ENCODE measurements around the gene ZNF239. TPM values are rescaled to one million over a fixed set of nuclear protein-coding genes. Genes with fewer than 3 reads are reported as not detected.
A peak's percentile ranks its signal among the peaks of the same experiment; 100 is the strongest.

The ZNF239 gene
- 8.5 TPM for polyA plus RNA-seq
- long read RNA-seq, donor 1, partial matches to known transcripts = 0 of 3 reads
- long read RNA-seq, donor 1, other reads (novel, unspliced or antisense) = 0 of 3 reads
- long read RNA-seq, donor 2, partial matches to known transcripts = 0 of 4 reads
- long read RNA-seq, donor 2, other reads (novel, unspliced or antisense) = 0 of 4 reads
- long read RNA-seq, donor 3 = 0 reads
- long read RNA-seq, donor 4 = 0 reads
- long read RNA-seq, donor 5 = 0 reads
- long read RNA-seq, donor 6, partial matches to known transcripts = 0 of 1 reads
- long read RNA-seq, donor 6, other reads (novel, unspliced or antisense) = 0 of 1 reads
- long read RNA-seq, donor 7 = 0 reads
- long read RNA-seq, donor 8, partial matches to known transcripts = 0 of 2 reads
- long read RNA-seq, donor 8, other reads (novel, unspliced or antisense) = 0 of 2 reads
- long read RNA-seq, donor 9, partial matches to known transcripts = 0 of 4 reads
- long read RNA-seq, donor 9, other reads (novel, unspliced or antisense) = 0 of 4 reads
- long read RNA-seq, donor 10, partial matches to known transcripts = 0 of 3 reads
- long read RNA-seq, donor 10, other reads (novel, unspliced or antisense) = 0 of 3 reads
- long read RNA-seq, donor 11 = 0 reads

- Histone ChIP-seq H3K36me3 (ENCODE audit: control insufficient read depth, insufficient read depth, low read length) (peaks cover 7% of the 10 kb centered on the region), H3K4me1 (ENCODE audit: control insufficient read depth, insufficient read depth, low read length) (peaks cover 6% of the 10 kb centered on the region)
- no CpG with 5 or more reads among the region's 78 CpGs for WGBS (ENCODE audit: insufficient coverage, low lambda C conversion rate)
Observed at GRCh38 chr10:43574001-43574892, at the start of gene ZNF239. ZNF239 (minus strand) TSS chr10:43574616; CDS start chr10:43558079, 16,537 bp downstream.

GRCh38 chr10:43623351-43623750 is 48.9 kb upstream of the ZNF239 start:
- no peaks in the 10 kb centered on the region for H3K27me3 ChIP-seq (ENCODE audit: control insufficient read depth, insufficient read depth, low read length)
- no peak overlapping the region for H3K4me3 ChIP-seq (ENCODE audit: low read length)
- H3K27ac ChIP-seq (ENCODE audit: low read length) = no peak overlapping the region
- DNase-seq = peak in 1 of 2 donors; percentile 12
- H3K4me1 ChIP-seq (ENCODE audit: control insufficient read depth, insufficient read depth, low read length) = no peaks in the 10 kb centered on the region
- WGBS (ENCODE audit: insufficient coverage, low lambda C conversion rate) = 57% methylated on average over 2 of the region's 3 CpGs
- peaks cover 9% of the 10 kb centered on the region for H3K9me3 ChIP-seq (ENCODE audit: control insufficient read depth, low read depth, low read length)
- H3K36me3 ChIP-seq (ENCODE audit: control insufficient read depth, insufficient read depth, low read length) = no peaks in the 10 kb centered on the region

More at GRCh38 chr10:43574001-43574892, at the start of gene ZNF239:
- Histone ChIP-seq H3K9me3 (ENCODE audit: control insufficient read depth, low read depth, low read length) (no peaks in the 10 kb centered on the region), H3K27ac (ENCODE audit: low read length) (peak within 1 kb of the TSS; percentile 50), H3K27me3 (ENCODE audit: control insufficient read depth, insufficient read depth, low read length) (no peaks in the 10 kb centered on the region), H3K4me3 (ENCODE audit: low read length) (peak within 1 kb of the TSS; percentile 52)
- peak; percentile 85 to 94 for DNase-seq

- H3K4me3 ChIP-seq (ENCODE audit: low read length) = no peak overlapping the region
- no peak for DNase-seq
- H3K9me3 ChIP-seq (ENCODE audit: control insufficient read depth, low read depth, low read length) = peaks cover 19% of the 10 kb centered on the region
- no peaks in the 10 kb centered on the region for H3K27me3 ChIP-seq (ENCODE audit: control insufficient read depth, insufficient read depth, low read length)
- H3K4me1 ChIP-seq (ENCODE audit: control insufficient read depth, insufficient read depth, low read length) = no peaks in the 10 kb centered on the region
- no peak overlapping the region for H3K27ac ChIP-seq (ENCODE audit: low read length)
- H3K36me3 ChIP-seq (ENCODE audit: control insufficient read depth, insufficient read depth, low read length) = no peaks in the 10 kb centered on the region
- WGBS (ENCODE audit: insufficient coverage, low lambda C conversion rate) = no CpG with 5 or more reads among the region's 2 CpGs
Observed at GRCh38 chr10:43622038-43622437, 47.6 kb upstream of the ZNF239 start.

DNA sequence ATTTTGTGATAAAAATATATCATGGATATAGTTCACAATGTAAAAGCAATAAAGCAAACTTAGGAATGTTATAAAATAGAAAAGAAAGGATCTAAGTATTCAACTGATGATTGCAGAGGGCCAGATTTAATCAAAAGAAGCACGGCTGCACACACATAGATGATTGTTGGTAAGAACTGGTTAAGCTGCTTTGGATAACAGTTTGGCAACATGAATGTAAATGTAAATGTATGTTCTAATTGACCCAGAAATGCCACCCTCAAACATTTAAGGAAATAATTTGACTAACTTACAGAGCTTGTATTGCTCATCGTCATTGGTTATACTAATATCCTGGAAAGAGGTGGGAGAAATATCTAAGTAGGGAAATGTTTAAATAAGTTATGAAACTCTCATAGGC is 45.0 kb upstream of the ZNF239 start:
- H3K4me3 ChIP-seq (ENCODE audit: low read length) = no peak overlapping the region
- H3K27ac ChIP-seq (ENCODE audit: low read length) = no peak overlapping the region
- no peak for DNase-seq
- H3K4me1 ChIP-seq (ENCODE audit: control insufficient read depth, insufficient read depth, low read length) = no peaks in the 10 kb centered on the region
- peaks cover 26% of the 10 kb centered on the region for H3K9me3 ChIP-seq (ENCODE audit: control insufficient read depth, low read depth, low read length)
- WGBS (ENCODE audit: insufficient coverage, low lambda C conversion rate) = 100% methylated on average over 1 of the region's 2 CpGs
- no peaks in the 10 kb centered on the region for H3K27me3 ChIP-seq (ENCODE audit: control insufficient read depth, insufficient read depth, low read length)
- H3K36me3 ChIP-seq (ENCODE audit: control insufficient read depth, insufficient read depth, low read length) = peaks cover 11% of the 10 kb centered on the region

GRCh38 chr10:43616697-43617370 is 42.4 kb upstream of the ZNF239 start:
- Histone ChIP-seq H3K27me3 (ENCODE audit: control insufficient read depth, insufficient read depth, low read length) (no peaks in the 10 kb centered on the region), H3K36me3 (ENCODE audit: control insufficient read depth, insufficient read depth, low read length) (peaks cover 18% of the 10 kb centered on the region), H3K4me1 (ENCODE audit: control insufficient read depth, insufficient read depth, low read length) (no peaks in the 10 kb centered on the region), H3K9me3 (ENCODE audit: control insufficient read depth, low read depth, low read length) (peaks cover 29% of the 10 kb centered on the region), H3K27ac (ENCODE audit: low read length) (no peak overlapping the region), H3K4me3 (ENCODE audit: low read length) (no peak overlapping the region)
- DNase-seq = no peak
- WGBS (ENCODE audit: insufficient coverage, low lambda C conversion rate) = 100% methylated on average over 3 of the region's 6 CpGs

GRCh38 chr10:43610636-43611035 is 36.2 kb upstream of the ZNF239 start:
- Histone ChIP-seq H3K4me1 (ENCODE audit: control insufficient read depth, insufficient read depth, low read length) (no peaks in the 10 kb centered on the region), H3K9me3 (ENCODE audit: control insufficient read depth, low read depth, low read length) (peaks cover 10% of the 10 kb centered on the region), H3K36me3 (ENCODE audit: control insufficient read depth, insufficient read depth, low read length) (peaks cover 31% of the 10 kb centered on the region), H3K4me3 (ENCODE audit: low read length) (no peak overlapping the region), H3K27ac (ENCODE audit: low read length) (no peak overlapping the region), H3K27me3 (ENCODE audit: control insufficient read depth, insufficient read depth, low read length) (no peaks in the 10 kb centered on the region)
- DNase-seq = no peak

- Histone ChIP-seq H3K9me3 (ENCODE audit: control insufficient read depth, low read depth, low read length) (peaks cover 2% of the 10 kb centered on the region), H3K4me1 (ENCODE audit: control insufficient read depth, insufficient read depth, low read length) (no peaks in the 10 kb centered on the region), H3K4me3 (ENCODE audit: low read length) (peak overlapping the region; percentile 73), H3K27me3 (ENCODE audit: control insufficient read depth, insufficient read depth, low read length) (no peaks in the 10 kb centered on the region), H3K27ac (ENCODE audit: low read length) (no peak overlapping the region), H3K36me3 (ENCODE audit: control insufficient read depth, insufficient read depth, low read length) (peaks cover 22% of the 10 kb centered on the region)
- no peak for DNase-seq
- WGBS (ENCODE audit: insufficient coverage, low lambda C conversion rate) = 65% methylated on average over 3 of the region's 10 CpGs
Observed at GRCh38 chr10:43607199-43607573, 32.8 kb upstream of the ZNF239 start.

- no CpG with 5 or more reads among the region's 58 CpGs for WGBS (ENCODE audit: insufficient coverage, low lambda C conversion rate)
- Histone ChIP-seq H3K4me1 (ENCODE audit: control insufficient read depth, insufficient read depth, low read length) (no peaks in the 10 kb centered on the region), H3K27me3 (ENCODE audit: control insufficient read depth, insufficient read depth, low read length) (no peaks in the 10 kb centered on the region), H3K9me3 (ENCODE audit: control insufficient read depth, low read depth, low read length) (peaks cover 2% of the 10 kb centered on the region), H3K4me3 (ENCODE audit: low read length) (peak within 1 kb of the TSS; percentile 73), H3K36me3 (ENCODE audit: control insufficient read depth, insufficient read depth, low read length) (peaks cover 21% of the 10 kb centered on the region), H3K27ac (ENCODE audit: low read length) (peak within 1 kb of the TSS; percentile 42)
- DNase-seq = peak; percentile 52 to 70
Observed at GRCh38 chr10:43606323-43607198, 32.1 kb upstream of the ZNF239 start, which contains the start of gene ZNF485. ZNF485 (plus strand) TSS chr10:43606438; CDS start chr10:43607051, 613 bp downstream.

DNA sequence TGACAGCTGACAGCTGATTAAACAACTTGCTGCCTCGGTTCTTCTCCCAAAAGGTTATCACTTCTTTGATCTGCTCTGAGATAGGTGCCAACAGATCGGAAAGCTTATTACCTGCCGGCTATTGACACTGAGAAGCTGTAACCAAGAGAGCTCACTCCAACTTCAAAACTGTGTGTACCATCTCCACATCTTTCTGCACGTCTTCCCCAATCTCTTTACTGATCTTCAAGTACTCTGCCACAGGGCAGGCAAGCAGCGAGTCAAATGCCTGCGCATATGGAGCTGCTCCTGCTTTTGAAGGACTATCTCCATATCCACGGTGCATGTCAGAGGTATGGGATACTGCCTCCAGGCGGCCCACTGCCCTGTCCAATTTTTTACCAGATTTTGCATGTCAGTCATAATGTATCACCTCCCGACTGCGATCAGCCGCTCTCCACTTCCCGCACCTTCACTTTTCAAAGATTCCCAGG is 31.5 kb upstream of the ZNF239 start:
- Histone ChIP-seq H3K27me3 (ENCODE audit: control insufficient read depth, insufficient read depth, low read length) (no peaks in the 10 kb centered on the region), H3K27ac (ENCODE audit: low read length) (no peak overlapping the region), H3K36me3 (ENCODE audit: control insufficient read depth, insufficient read depth, low read length) (peaks cover 17% of the 10 kb centered on the region), H3K9me3 (ENCODE audit: control insufficient read depth, low read depth, low read length) (peaks cover 2% of the 10 kb centered on the region), H3K4me1 (ENCODE audit: control insufficient read depth, insufficient read depth, low read length) (no peaks in the 10 kb centered on the region), H3K4me3 (ENCODE audit: low read length) (peak overlapping the region; percentile 73)
- no peak for DNase-seq
- WGBS (ENCODE audit: insufficient coverage, low lambda C conversion rate) = no CpG with 5 or more reads among the region's 12 CpGs

Measured in large intestine (tissue), 12 donors.